Measurements from ENCODE around the gene ZNF829. TPM values are rescaled to one million over a fixed set of nuclear protein-coding genes. Genes with fewer than 3 reads are reported as not detected.
A peak's percentile ranks its signal among the peaks of the same experiment; 100 is the strongest.

The ZNF829 gene
- 7.0 and 9.5 TPM in 2 replicates for total RNA-seq (2014; rRNA removed; shearing (Covaris generic))

- H3K27ac ChIP-seq, result peak within 1 kb of the TSS; percentile 85
- H3K9me3 ChIP-seq (replicated peaks), result peaks cover 30% of the 10 kb centered on the region
- H3K4me3 ChIP-seq, result peak within 1 kb of the TSS; percentile 75
- no peaks in the 10 kb centered on the region for H3K27me3 ChIP-seq
- DNase-seq, result peak; percentile 97
- no peaks in the 10 kb centered on the region for H3K4me1 ChIP-seq
- peaks cover 28% of the 10 kb centered on the region for H3K36me3 ChIP-seq
These were observed at the start of gene ZNF829, which contains the start of gene ZNF568 for GRCh38 chr19:36915992-36916830. ZNF829 (minus strand) TSS chr19:36916291; CDS start chr19:36915167, 1,124 bp downstream. ZNF568 (plus strand) TSS chr19:36916332; CDS start chr19:36922771, 6,439 bp downstream.

GRCh38 chr19:36963280-36963679 lies 47.2 kb upstream of the ZNF829 start:
- DNase-seq, result peak; percentile 94 to 99
- Histone ChIP-seq H3K4me3 (peak overlapping the region; percentile 22; the same call in 1 of the 2 replicates), H3K9me3 (replicated peaks) (peaks cover 32% of the 10 kb centered on the region), H3K27me3 (no peaks in the 10 kb centered on the region), H3K27ac (peak overlapping the region; percentile 92), H3K36me3 (peaks cover 3% of the 10 kb centered on the region), H3K4me1 (peaks cover 21% of the 10 kb centered on the region)

- H3K27ac ChIP-seq, result peak overlapping the region; percentile 92
- DNase-seq, result peak; percentile 87 to 90
These were observed 46.3 kb upstream of the ZNF829 start for GRCh38 chr19:36962346-36962745.

GRCh38 chr19:36950335-36951119 lies 34.4 kb upstream of the ZNF829 start:
- Histone ChIP-seq H3K9me3 (replicated peaks) (peaks cover 47% of the 10 kb centered on the region), H3K4me1 (no peaks in the 10 kb centered on the region), H3K27me3 (no peaks in the 10 kb centered on the region), H3K27ac (no peak overlapping the region), H3K36me3 (peaks cover 50% of the 10 kb centered on the region), H3K4me3 (no peak overlapping the region)
- no peak for DNase-seq

More at GRCh38 chr19:36962346-36962745, 46.3 kb upstream of the ZNF829 start:
- Histone ChIP-seq H3K9me3 (replicated peaks) (peaks cover 35% of the 10 kb centered on the region), H3K36me3 (peaks cover 3% of the 10 kb centered on the region), H3K27me3 (no peaks in the 10 kb centered on the region), H3K4me1 (peaks cover 21% of the 10 kb centered on the region), H3K4me3 (no peak overlapping the region)

- H3K36me3 ChIP-seq, result peaks cover 69% of the 10 kb centered on the region
- DNase-seq, result peak in 1 of 2 experiments; percentile 41
These were observed 23.1 kb upstream of the ZNF829 start for GRCh38 chr19:36939153-36939552.

GRCh38 chr19:36931684-36932083 lies 15.6 kb upstream of the ZNF829 start:
- no peaks in the 10 kb centered on the region for H3K27me3 ChIP-seq
- H3K4me1 ChIP-seq, result no peaks in the 10 kb centered on the region
- peaks cover 10% of the 10 kb centered on the region; the same call in 1 of the 2 replicates for H3K9me3 ChIP-seq (replicated peaks)
- DNase-seq, result no peak
- peaks cover 34% of the 10 kb centered on the region for H3K36me3 ChIP-seq
- H3K27ac ChIP-seq, result no peak overlapping the region
- no peak overlapping the region for H3K4me3 ChIP-seq

More at GRCh38 chr19:36939153-36939552, 23.1 kb upstream of the ZNF829 start:
- Histone ChIP-seq H3K27ac (no peak overlapping the region), H3K27me3 (no peaks in the 10 kb centered on the region), H3K4me1 (no peaks in the 10 kb centered on the region), H3K9me3 (replicated peaks) (peaks cover 18% of the 10 kb centered on the region), H3K4me3 (no peak overlapping the region)

GRCh38 chr19:36918090-36918489 lies 2.0 kb upstream of the ZNF829 start:
- H3K36me3 ChIP-seq, result peaks cover 38% of the 10 kb centered on the region

GRCh38 chr19:36916991-36917390 lies 900 bp upstream of the ZNF829 start:
- peaks cover 32% of the 10 kb centered on the region for H3K36me3 ChIP-seq
- DNase-seq, result peak; percentile 65 to 68
- H3K9me3 ChIP-seq (replicated peaks), result peaks cover 33% of the 10 kb centered on the region
- H3K4me1 ChIP-seq, result no peaks in the 10 kb centered on the region
- peak overlapping the region; percentile 85 for H3K27ac ChIP-seq
- H3K4me3 ChIP-seq, result peak overlapping the region; percentile 75
- no peaks in the 10 kb centered on the region for H3K27me3 ChIP-seq

More at GRCh38 chr19:36918090-36918489, 2.0 kb upstream of the ZNF829 start:
- Histone ChIP-seq H3K9me3 (replicated peaks) (peaks cover 30% of the 10 kb centered on the region), H3K27ac (no peak overlapping the region), H3K4me3 (no peak overlapping the region), H3K27me3 (no peaks in the 10 kb centered on the region), H3K4me1 (no peaks in the 10 kb centered on the region)
- DNase-seq, result no peak

- H3K27ac ChIP-seq, result no peak overlapping the region
- H3K4me1 ChIP-seq, result no peaks in the 10 kb centered on the region
- peaks cover 72% of the 10 kb centered on the region for H3K36me3 ChIP-seq
- H3K27me3 ChIP-seq, result no peaks in the 10 kb centered on the region
- H3K4me3 ChIP-seq, result no peak overlapping the region
- no peak for DNase-seq
- H3K9me3 ChIP-seq (replicated peaks), result peaks cover 38% of the 10 kb centered on the region
These were observed 17.7 kb downstream of the ZNF829 start for GRCh38 chr19:36898422-36898821.

GRCh38 chr19:36894849-36895383 lies 21.2 kb downstream of the ZNF829 start:
- no peak overlapping the region for H3K27ac ChIP-seq
- H3K36me3 ChIP-seq, result peaks cover 75% of the 10 kb centered on the region
- peaks cover 64% of the 10 kb centered on the region for H3K9me3 ChIP-seq (replicated peaks)
- peak in 1 of 2 experiments; percentile 9 for DNase-seq
- no peak overlapping the region for H3K4me3 ChIP-seq
- no peaks in the 10 kb centered on the region for H3K27me3 ChIP-seq
- H3K4me1 ChIP-seq, result no peaks in the 10 kb centered on the region

GRCh38 chr19:36891768-36892357 lies 24.2 kb downstream of the ZNF829 start:
- Histone ChIP-seq H3K36me3 (peaks cover 62% of the 10 kb centered on the region), H3K4me3 (no peak overlapping the region), H3K9me3 (replicated peaks) (peaks cover 64% of the 10 kb centered on the region), H3K27ac (no peak overlapping the region), H3K4me1 (no peaks in the 10 kb centered on the region), H3K27me3 (no peaks in the 10 kb centered on the region)
- peak in 1 of 2 experiments; percentile 3 for DNase-seq

GRCh38 chr19:36876993-36877938 lies 38.8 kb downstream of the ZNF829 start:
- peaks cover 43% of the 10 kb centered on the region for H3K9me3 ChIP-seq (replicated peaks)
- peak in 1 of 2 experiments; percentile 16 for DNase-seq

GRCh38 chr19:36851898-36852297 lies 64.2 kb downstream of the ZNF829 start:
- peaks cover 17% of the 10 kb centered on the region for H3K36me3 ChIP-seq
- H3K4me3 ChIP-seq, result peak overlapping the region; percentile 78
- no peaks in the 10 kb centered on the region for H3K27me3 ChIP-seq
- no peak overlapping the region for H3K27ac ChIP-seq
- DNase-seq, result no peak
- peaks cover 13% of the 10 kb centered on the region for H3K9me3 ChIP-seq (replicated peaks)
- H3K4me1 ChIP-seq, result no peaks in the 10 kb centered on the region

More at GRCh38 chr19:36876993-36877938, 38.8 kb downstream of the ZNF829 start:
- Histone ChIP-seq H3K4me1 (no peaks in the 10 kb centered on the region), H3K27ac (no peak overlapping the region), H3K36me3 (peaks cover 43% of the 10 kb centered on the region), H3K27me3 (no peaks in the 10 kb centered on the region), H3K4me3 (no peak overlapping the region)

All from SJCRH30 (cell line).